HL-60/S4 treated with phorbol 12-myristate 13-acetate at 8.2 ng/mL for 4 days and 3 days (cell line): ENCODE data around the gene SPAG6.

Source experiments
- in situ Hi-C: fragments of 300-500 bp; cut with MboI; formaldehyde crosslinking; loops from 2 replicates; pipeline ENCODE4 v1.15.0; 2022; ENCODE audit warnings: low sequenced_read_pairs

Gene SPAG6

DNA sequence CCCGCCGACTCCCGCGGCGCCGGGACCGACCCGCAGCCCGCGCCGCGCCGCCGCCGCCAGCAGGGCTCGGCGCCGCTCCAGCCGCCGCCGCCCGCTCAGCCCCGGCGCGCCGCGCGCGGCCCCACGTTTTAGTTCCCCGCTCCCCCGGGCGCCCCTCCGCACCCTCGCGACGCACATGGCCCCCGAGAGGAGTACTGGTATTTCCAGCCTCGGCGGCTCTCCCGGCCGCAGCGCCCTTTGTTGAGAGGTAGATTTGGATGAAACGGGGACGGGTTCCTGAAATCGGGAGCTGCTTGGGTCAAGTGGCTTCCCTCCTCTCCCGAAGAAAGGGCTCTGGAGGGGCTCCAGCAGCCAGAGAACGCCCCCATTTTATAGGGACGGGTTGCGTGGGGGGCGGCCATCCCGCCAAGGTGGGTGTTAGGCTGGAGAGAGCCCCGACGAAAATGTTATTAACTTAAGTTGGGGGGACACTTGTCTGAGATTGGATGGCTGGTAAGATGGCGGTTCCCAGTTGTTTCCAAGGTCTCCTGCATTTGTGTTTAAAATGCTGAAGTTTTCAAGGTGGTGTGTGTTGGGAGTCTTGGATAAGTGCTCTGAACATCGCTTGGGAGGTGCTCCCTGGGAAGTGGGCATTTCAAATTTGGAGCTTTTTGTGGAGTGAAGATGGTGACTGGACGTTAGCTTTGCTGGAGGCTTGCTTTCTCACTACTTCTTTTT is 23.2 kb upstream of the SPAG6 start:
- in situ Hi-C loops, result no loop called here

DNA sequence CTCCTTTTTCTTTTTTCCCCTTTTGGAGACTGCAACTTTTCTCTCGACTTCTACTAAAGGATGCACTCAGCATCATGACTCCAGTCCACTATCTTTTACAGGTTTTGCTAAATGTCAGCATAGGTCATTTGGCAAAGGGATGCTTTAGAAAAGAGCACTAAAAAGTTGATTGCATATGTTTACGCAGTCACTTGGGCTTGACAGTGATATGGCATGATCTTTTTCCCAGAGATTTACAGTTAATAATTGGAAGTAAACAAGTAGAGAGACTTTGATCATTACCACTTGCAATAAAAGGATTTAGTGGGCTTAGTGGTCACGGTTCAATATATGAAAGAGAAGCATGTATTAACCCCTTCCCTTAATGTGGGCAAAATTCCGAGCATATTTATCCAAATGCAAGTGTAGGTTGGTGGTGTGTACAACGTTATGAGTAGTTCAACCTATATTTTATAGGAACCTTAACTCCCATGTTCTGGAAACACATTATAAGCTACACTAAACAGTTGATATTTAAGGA is 22.6 kb upstream of the SPAG6 start:
- in situ Hi-C loops, result no loop called here

DNA sequence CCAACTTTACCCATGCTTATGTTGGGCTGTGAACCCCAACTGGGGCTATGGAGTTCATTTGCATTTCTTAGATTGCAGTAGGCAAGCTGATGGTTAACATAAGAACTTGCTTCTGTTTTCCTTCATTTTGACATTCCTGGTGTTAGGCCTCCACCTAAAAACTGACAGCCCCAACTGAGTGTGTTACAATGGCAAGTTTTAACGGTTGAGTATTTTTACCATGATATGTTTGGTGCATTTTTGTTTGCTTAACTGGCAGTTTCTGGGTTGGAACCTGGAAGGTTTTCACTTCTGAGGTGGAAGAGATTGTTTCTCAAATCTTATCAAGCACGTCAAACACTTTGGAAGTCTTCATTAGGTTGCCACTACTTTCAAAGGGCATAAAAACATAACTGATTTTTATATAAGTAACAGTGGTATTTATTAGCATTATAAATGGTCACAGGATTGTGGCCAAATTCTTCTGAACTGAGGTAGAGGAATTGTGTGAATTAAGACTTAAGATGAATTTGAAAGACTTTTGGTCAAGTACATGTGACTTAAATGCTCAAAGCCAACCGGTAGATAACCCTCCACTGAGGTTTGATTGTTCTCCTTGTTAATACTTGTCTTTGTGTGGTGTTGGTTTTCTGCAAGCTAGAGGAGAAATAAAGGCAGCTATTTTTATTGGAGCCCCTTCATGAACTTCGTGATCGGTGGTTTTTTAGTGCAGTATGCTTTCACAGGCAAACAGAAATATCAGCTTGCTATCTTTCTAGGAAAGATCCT is 21.6 kb upstream of the SPAG6 start:
- in situ Hi-C loops, result no loop called here

GRCh38 chr10:22324413-22324812 is 20.9 kb upstream of the SPAG6 start:
- in situ Hi-C loops, result no loop called here

GRCh38 chr10:22324893-22325271 is 20.4 kb upstream of the SPAG6 start:
- in situ Hi-C loops, result no loop called here

GRCh38 chr10:22325272-22326144 is 19.8 kb upstream of the SPAG6 start:
- in situ Hi-C loops, result no loop called here

GRCh38 chr10:22326145-22326702 is 19.1 kb upstream of the SPAG6 start:
- in situ Hi-C loops, result no loop called here

DNA sequence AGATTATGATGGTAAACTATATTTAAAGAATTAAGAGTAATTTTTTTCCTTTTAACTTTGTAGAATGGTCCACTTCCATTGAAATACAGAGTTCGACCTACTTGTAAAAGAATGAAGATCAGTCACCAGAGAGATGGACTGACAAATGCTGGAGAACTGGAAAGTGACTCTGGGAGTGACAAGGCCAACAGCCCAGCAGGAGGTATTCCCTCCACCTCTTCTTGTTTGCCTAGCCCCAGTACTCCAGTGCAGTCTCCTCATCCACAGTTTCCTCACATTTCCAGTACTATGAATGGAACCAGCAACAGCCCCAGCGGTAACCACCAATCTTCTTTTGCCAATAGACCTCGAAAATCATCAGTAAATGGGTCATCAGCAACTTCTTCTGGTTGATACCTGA is 16.1 kb upstream of the SPAG6 start:
- in situ Hi-C loops, result no loop called here

GRCh38 chr10:22332116-22332692 is 13.1 kb upstream of the SPAG6 start:
- in situ Hi-C loops, result no loop called here

GRCh38 chr10:22333167-22333974 is 11.9 kb upstream of the SPAG6 start:
- in situ Hi-C loops, result no loop called here

GRCh38 chr10:22333975-22334282 is 11.4 kb upstream of the SPAG6 start:
- in situ Hi-C loops, result no loop called here

- in situ Hi-C loops, result no loop called here
These were observed 10.7 kb upstream of the SPAG6 start for GRCh38 chr10:22334414-22335172.

DNA sequence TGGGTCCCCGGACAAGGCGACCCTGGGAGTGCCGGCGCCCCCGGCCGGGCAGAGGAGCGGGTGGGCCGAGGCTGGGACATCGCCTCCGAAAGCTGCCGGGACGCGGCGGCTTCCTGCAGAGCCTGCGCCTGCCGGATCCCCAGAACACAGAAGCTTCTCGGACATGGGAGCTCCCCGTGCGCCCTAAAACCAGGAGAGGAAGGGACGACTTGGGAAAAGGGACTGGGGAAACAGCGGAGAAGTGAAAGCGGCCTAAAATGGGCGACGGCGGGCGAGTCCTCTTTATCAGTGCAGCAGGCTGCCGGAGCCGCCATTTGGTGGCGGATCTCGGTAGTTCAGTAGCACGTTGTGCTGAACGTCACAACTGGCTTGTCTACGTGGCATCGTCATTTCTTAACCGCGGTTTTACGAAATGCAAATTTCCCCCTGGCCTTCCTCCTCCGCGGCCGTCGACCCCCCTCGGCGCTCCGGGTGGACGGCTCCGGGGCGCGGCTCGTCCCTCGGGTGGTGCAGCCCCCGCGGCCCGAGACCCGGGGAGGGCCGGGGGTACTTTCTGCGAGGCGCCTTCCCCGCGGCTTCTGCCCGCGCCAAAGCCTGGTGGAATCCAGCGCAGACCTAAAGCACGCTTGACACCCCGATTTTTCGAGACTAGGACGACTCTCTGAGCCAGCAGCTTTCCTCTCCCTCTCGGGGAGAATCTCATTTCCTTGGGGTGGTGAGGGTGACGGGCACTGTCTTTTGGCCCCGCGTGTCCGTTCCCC is 9.9 kb upstream of the SPAG6 start:
- in situ Hi-C loops, result no loop called here

DNA sequence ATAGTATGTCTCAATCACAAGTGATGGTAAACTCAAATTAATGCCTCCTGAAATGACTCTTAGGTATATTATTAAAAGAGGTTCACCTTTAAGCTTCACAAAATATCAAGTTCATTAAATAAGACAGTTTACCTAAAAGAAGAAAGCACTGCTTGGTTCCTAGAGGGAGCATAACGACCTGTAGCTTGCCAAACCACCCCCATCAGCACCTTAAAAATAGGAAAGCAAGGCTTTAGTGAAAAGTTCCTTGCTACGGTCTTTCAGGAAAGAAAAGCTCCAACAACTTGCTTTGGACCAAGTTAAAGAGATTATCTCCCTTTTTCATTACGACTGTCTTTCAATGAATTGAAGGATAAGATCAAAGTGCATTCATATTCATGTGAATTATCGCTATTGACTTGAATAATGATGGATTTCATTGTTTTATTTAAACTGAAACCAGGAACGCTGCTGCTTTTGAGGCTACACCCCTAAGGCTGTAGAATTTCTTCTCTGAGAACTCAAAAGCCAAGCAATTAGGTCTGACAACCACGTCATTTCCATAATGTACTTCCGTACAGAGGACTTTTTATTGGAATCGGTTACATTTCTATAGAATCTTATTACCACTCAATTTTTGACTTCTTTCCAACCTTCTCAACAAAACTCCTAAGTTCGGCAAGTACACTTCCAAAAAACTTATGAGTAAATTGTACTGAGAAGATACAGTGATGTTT is 7.0 kb upstream of the SPAG6 start:
- in situ Hi-C loops, result no loop called here

DNA sequence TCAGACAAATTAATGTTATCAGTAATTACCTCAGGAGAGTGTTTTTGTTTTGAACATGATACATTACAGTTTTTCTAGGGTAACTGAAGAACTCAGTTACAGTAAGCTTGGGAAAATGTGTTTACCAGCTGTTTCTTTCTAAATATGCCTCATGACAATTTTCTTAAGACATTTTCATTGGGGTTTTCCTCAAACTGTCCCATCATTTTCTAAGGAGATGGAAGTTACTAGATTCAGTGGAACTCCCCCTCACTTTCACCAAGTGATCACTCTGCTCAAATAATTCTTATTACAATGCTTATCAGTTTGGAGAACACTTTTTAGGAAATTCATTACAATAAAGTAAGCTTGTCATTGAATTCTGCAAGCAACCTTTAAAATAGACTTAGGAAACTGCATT is 6.4 kb upstream of the SPAG6 start:
- in situ Hi-C loops, result no loop called here

DNA sequence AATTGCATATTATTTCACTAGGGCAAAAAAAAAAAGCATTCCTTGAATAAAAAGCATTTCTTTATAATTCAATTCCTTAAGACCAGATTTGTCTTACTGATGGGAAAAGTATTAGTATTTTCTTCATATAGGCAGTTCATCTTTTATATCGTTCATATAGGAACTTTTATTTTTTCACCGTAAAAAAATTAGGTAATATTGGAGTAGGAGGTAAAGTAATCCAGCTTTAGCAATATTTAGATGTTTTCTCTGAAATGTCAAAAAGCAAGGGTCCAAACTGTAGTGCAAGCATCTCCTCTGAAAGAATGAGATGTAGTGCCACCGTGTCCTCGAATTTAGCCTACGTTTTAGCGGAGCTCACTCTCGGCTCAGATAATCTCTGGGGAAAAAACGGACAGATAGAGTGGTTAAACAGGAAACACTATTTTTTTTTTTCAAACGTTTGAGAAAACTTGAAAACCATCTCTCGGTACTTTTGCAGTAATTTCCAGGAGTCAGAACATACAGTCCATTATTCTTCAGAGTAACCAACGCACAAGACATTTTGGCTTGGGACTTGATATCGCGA is 5.5 kb upstream of the SPAG6 start:
- in situ Hi-C loops, result no loop called here

DNA sequence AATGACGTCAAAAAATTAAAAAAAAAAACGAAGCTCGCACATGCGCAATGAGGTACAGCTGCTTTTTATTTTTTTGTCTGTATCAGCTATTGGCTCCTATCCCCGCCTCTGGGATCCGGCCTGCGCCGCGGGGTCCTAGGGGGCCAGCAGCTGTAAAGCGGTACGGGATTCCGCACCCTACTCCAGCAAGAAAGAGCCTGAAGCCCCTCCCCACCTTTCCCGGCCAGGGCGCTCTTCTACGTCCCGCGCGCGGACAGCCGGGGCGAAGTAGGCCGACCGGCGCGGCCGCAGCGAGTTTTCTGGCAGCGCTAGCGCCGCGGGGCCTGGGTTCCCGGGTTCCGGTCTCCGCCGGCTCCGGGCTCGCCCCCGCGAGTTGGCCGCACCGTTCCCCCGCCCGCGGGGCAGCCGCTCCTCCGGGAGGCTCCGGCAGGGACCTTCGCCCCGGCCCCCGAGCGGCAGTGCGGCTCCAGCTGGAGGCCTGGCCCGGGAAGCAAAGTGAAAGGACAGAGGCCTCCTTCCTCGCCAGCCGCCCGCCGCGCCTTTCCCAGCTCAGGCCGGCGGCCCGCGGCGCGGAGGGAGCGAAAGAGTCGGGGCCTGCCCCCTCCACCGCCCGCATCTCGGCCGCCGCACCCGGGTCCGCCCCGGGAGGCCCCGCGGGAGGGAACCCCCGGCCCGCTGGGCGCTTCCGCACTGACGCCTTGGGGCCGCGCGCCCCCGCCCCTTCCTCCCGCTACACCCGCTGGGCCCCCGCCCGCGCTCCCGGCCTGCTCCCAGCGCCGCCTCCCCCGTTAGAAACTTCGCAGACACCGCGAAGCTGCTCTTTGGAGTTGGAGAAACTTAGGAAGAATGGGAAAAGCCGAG is 4.7 kb upstream of the SPAG6 start:
- in situ Hi-C loops, result no loop called here
